ENCODE measurements around the gene TNPO3.

DNA sequence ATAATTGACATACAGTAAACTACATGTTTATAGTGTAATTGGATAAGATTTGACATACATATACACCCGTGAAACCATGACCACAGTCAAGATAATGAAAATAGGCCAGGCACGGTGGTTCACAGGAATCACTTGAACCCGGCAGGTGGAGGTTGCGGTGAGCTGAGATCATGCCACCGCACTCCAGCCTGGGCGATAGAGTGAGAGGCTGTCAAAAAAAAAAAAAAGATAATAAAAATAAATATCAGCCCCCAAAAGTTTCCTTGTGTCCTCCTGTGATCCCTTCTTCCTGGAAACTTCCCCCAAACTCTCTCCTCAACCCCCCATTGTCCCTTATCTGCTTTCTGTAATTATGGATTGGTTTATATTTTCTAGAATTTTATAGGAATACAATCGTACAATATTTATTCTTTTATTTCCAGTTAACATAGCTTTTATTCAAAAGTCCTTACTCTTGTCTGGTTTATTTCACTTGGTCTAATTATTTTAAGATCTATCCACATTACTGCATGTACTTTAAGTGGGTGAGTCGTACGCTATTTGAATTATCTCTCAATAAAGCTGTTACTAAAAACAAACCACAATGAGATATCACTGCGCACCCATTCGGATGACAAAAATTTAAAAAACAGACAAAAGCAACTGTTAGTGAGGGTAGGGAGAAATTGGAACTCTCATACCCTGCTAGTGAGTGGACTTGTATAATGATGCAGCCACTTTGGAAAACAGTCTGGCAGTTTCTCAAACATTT lies 30.1 kb upstream of the TNPO3 start:
- TF ChIP-seq EZH2phosphoT487 (IDR thresholded peaks at IDR 0.05; ENCODE audit: borderline replicate concordance, low read depth) (no peak), CTCF (IDR thresholded peaks at IDR 0.05) (no peak)
- TF ChIP-seq, protein P1, sequence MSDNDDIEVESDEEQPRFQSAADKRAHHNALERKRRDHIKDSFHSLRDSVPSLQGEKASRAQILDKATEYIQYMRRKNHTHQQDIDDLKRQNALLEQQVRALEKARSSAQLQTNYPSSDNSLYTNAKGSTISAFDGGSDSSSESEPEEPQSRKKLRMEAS (IDR thresholded peaks at IDR 0.05; ENCODE audit: low read depth): no peak

All from SK-N-SH (cell line).